Liver (tissue), 9 donors: Measurements from ENCODE around the gene POLD3. TPM values are rescaled to one million over a fixed set of nuclear protein-coding genes. Genes with fewer than 3 reads are reported as not detected.

Experiments
- DNase-seq: peaks from one replicate; pipeline ENCODE4 v3.0.0-alpha.2; 2017; ENCODE audit warnings: low spot score
- H3K27ac ChIP-seq, 2 donors: one replicate each; pipeline ENCODE4 v1.7.0; 2013; ENCODE audit warnings: inconsistent platforms in 2 of 2, low read length in 2 of 2, control low read depth in 1 of 2, low read depth in 1 of 2, mild to moderate bottlenecking in 1 of 2
- H3K27me3 ChIP-seq, 4 donors: one replicate each; pipeline versions ENCODE4 v1.6.1 to v1.7.0; 2013; ENCODE audit warnings: low read length in 3 of 4, inconsistent platforms in 1 of 4, mild to moderate bottlenecking in 1 of 4, moderate library complexity in 1 of 4; ENCODE audit not compliant: control insufficient read depth in 4 of 4, insufficient read depth in 4 of 4
- H3K36me3 ChIP-seq, 4 donors: one replicate each; pipeline versions ENCODE4 v1.6.1 to v1.7.0; 2013; ENCODE audit warnings: low read length in 3 of 4, mild to moderate bottlenecking in 3 of 4, low read depth in 1 of 4, moderate library complexity in 1 of 4; ENCODE audit not compliant: control insufficient read depth in 4 of 4, insufficient read depth in 3 of 4
- H3K4me1 ChIP-seq, 4 donors: one replicate each; pipeline versions ENCODE4 v1.6.1 to v1.7.0; 2013; ENCODE audit warnings: low read length in 3 of 4, mild to moderate bottlenecking in 3 of 4, moderate library complexity in 1 of 4; ENCODE audit not compliant: control insufficient read depth in 4 of 4, insufficient read depth in 4 of 4
- H3K4me3 ChIP-seq, 3 donors: one replicate each; pipeline versions ENCODE4 v1.6.1 to v1.7.0; 2013; ENCODE audit warnings: low read length in 3 of 3, control low read depth in 1 of 3, low read depth in 1 of 3, mild to moderate bottlenecking in 1 of 3
- H3K9ac ChIP-seq, 2 donors: one replicate each; pipeline ENCODE4 v1.7.0; 2013; ENCODE audit warnings: low read length in 2 of 2, mild to moderate bottlenecking in 2 of 2, moderate library complexity in 2 of 2, control low read depth in 1 of 2, low read depth in 1 of 2
- H3K9me3 ChIP-seq, 4 donors: one replicate each; pipeline versions ENCODE4 v1.6.1 to v1.7.0; 2013; ENCODE audit warnings: low read length in 3 of 4; ENCODE audit not compliant: control insufficient read depth in 4 of 4
- EGR1 ChIP-seq, 2 donors: IDR thresholded peaks; 2 replicates each; pipeline ENCODE4 v1.6.1; 2016 to 2018; ENCODE audit warnings: antibody characterized with exemption in 2 of 2, low read depth in 2 of 2
- FOXA1 ChIP-seq: IDR thresholded peaks from 2 replicates; pipeline ENCODE4 v1.6.1; 2016; ENCODE audit warnings: antibody characterized with exemption
- FOXA2 ChIP-seq: IDR thresholded peaks from 2 replicates; pipeline ENCODE4 v1.6.1; 2016; ENCODE audit warnings: antibody characterized with exemption
- GABPA ChIP-seq, 2 donors: IDR thresholded peaks in 1 of 2; conservative IDR thresholded peaks in 1 of 2; 2 replicates each; pipeline ENCODE4 v1.6.1; 2016; ENCODE audit warnings: antibody characterized with exemption in 2 of 2, mild to moderate bottlenecking in 1 of 2, moderate library complexity in 1 of 2
- HNF4A ChIP-seq, 2 donors: conservative IDR thresholded peaks; 2 replicates each; pipeline ENCODE4 v1.6.1; 2016; ENCODE audit warnings: antibody characterized with exemption in 2 of 2, mild to moderate bottlenecking in 2 of 2
- HNF4G ChIP-seq: IDR thresholded peaks from 2 replicates; pipeline ENCODE4 v1.6.1; 2016; ENCODE audit warnings: antibody characterized with exemption
- JUND ChIP-seq, 2 donors: IDR thresholded peaks; 2 replicates each; pipeline ENCODE4 v1.6.1; 2016; ENCODE audit warnings: antibody characterized with exemption in 2 of 2
- NR2F2 ChIP-seq: IDR thresholded peaks from 2 replicates; pipeline ENCODE4 v1.6.1; 2016; ENCODE audit warnings: antibody characterized with exemption
- RAD21 ChIP-seq, 2 donors: IDR thresholded peaks; 2 replicates each; pipeline ENCODE4 v1.6.1; 2016; ENCODE audit warnings: antibody characterized with exemption in 2 of 2, mild to moderate bottlenecking in 2 of 2
- RXRA ChIP-seq, 2 donors: IDR thresholded peaks; 2 replicates each; pipeline ENCODE4 v1.6.1; 2017 to 2018; ENCODE audit warnings: antibody characterized with exemption in 2 of 2, mild to moderate bottlenecking in 1 of 2
- SP1 ChIP-seq: IDR thresholded peaks from 2 replicates; pipeline ENCODE4 v1.6.1; 2018; ENCODE audit warnings: antibody characterized with exemption, mild to moderate bottlenecking
- TAF1 ChIP-seq: conservative IDR thresholded peaks from 2 replicates; pipeline ENCODE4 v1.6.1; 2016; ENCODE audit warnings: antibody characterized with exemption, mild to moderate bottlenecking
- YY1 ChIP-seq: IDR thresholded peaks from 2 replicates; pipeline ENCODE4 v1.6.1; 2016; ENCODE audit warnings: antibody characterized with exemption, mild to moderate bottlenecking
- WGBS: extraction: QIAGEN DNeasy Blood & Tissue Kit; methylation state at CpG from one replicate; pipeline ENCODE4 v1.1.7; 2013; 5-methylcytosine and 5-hydroxymethylcytosine counted together
- polyA plus RNA-seq, 2 donors: library from polyadenylated mRNA; stranded (reverse) in 1 of 2; unstranded in 1 of 2; fragments of 200-250 nt in 1 of 2; fragments of >200 nt in 1 of 2; fragmentation: Nextera tagmentation in 1 of 2; extraction: Ambion mirVana in 1 of 2; gene quantifications; one replicate each; pipeline versions ENCODE4 v1.2.1 to v1.2.3, GENCODE V29; 2013 to 2015
- total RNA-seq, 2 donors: library from RNA; depleted of rRNA; stranded (reverse); fragments of >200 nt; gene quantifications; one replicate each; pipeline ENCODE4 v1.2.3, GENCODE V29; 2014
- TF ChIP-seq, protein P1 (sequence below): IDR thresholded peaks from 2 replicates; pipeline ENCODE4 v1.6.1; 2016; ENCODE audit warnings: antibody characterized with exemption
- TF ChIP-seq, protein P2 (sequence below): fragments of 150-350 bp; IDR thresholded peaks from 2 replicates; pipeline ENCODE4 v1.5.1; 2017; ENCODE audit warnings: improper control_type of control experiment, low read depth, low read length; ENCODE audit not compliant: missing input control
- TF ChIP-seq, protein P3 (sequence below): IDR thresholded peaks from 2 replicates; pipeline ENCODE4 v1.6.1; 2016; ENCODE audit warnings: antibody characterized with exemption
- TF ChIP-seq, protein P4 (sequence below): IDR thresholded peaks from 2 replicates; pipeline ENCODE4 v1.6.1; 2016; ENCODE audit warnings: antibody characterized with exemption
- TF ChIP-seq, protein P5 (sequence below): IDR thresholded peaks from 2 replicates; pipeline ENCODE4 v1.6.1; 2016; ENCODE audit warnings: antibody characterized with exemption, mild to moderate bottlenecking
- donor health status: healthy.
- donor health status: healthy.
- donor health status: healthy.
- donor health status: healthy.
- donor health status: healthy.

POLD3 gene
- total and polyA plus RNA-seq, 4 donors, result 3.0 to 8.3 (median 5.0) TPM

DNA sequence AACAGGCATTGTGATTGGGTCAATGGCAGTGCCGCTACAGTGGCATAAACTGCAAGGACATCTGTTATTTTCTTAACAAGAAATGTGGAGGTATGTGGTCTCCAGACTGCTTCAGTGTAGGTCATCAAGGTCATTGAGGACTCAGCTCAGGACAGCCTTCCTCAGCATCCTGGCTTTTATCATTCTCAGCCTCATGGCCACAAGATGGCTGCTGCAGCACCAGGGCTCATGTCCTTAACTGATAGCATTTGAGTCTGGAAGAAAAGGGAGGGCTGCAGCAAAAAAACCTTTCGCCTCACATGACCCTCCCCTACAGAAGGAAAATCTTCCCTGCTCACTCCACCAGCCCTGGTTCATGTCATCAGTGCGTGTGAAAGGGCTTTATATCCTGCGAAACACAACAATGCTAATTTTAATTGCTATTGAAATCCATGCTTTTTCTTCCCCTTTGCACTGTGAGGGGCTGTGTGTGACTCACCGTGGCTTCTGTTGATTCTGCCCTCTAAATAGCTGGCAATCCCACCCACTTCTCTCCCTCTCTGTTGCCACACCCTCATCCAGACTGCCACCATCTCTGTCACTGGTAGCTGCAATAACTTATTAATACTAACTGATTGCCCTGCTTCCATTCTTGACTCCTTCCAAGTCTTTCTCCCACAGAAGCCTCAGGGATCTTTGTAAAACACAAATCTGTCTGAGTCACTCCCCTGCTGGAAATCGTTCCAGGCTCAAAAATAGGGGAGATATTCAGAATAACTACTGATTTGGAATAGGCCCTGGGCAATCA is 95.0 kb downstream of the POLD3 start:
- no peak for TF ChIP-seq SP1
- TF ChIP-seq, protein P1, sequence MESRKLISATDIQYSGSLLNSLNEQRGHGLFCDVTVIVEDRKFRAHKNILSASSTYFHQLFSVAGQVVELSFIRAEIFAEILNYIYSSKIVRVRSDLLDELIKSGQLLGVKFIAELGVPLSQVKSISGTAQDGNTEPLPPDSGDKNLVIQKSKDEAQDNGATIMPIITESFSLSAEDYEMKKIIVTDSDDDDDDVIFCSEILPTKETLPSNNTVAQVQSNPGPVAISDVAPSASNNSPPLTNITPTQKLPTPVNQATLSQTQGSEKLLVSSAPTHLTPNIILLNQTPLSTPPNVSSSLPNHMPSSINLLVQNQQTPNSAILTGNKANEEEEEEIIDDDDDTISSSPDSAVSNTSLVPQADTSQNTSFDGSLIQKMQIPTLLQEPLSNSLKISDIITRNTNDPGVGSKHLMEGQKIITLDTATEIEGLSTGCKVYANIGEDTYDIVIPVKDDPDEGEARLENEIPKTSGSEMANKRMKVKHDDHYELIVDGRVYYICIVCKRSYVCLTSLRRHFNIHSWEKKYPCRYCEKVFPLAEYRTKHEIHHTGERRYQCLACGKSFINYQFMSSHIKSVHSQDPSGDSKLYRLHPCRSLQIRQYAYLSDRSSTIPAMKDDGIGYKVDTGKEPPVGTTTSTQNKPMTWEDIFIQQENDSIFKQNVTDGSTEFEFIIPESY, result no peak
- TF ChIP-seq, protein P2, sequence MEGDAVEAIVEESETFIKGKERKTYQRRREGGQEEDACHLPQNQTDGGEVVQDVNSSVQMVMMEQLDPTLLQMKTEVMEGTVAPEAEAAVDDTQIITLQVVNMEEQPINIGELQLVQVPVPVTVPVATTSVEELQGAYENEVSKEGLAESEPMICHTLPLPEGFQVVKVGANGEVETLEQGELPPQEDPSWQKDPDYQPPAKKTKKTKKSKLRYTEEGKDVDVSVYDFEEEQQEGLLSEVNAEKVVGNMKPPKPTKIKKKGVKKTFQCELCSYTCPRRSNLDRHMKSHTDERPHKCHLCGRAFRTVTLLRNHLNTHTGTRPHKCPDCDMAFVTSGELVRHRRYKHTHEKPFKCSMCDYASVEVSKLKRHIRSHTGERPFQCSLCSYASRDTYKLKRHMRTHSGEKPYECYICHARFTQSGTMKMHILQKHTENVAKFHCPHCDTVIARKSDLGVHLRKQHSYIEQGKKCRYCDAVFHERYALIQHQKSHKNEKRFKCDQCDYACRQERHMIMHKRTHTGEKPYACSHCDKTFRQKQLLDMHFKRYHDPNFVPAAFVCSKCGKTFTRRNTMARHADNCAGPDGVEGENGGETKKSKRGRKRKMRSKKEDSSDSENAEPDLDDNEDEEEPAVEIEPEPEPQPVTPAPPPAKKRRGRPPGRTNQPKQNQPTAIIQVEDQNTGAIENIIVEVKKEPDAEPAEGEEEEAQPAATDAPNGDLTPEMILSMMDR, result no peak
- no peak for TF ChIP-seq RAD21 (IDR thresholded peaks at IDR 0.05)
- no peak for TF ChIP-seq FOXA1
- no peak for TF ChIP-seq FOXA2
- no peak for TF ChIP-seq EGR1 (IDR thresholded peaks at IDR 0.05; ENCODE audit: low read depth in 2 of 2)
- no peak for TF ChIP-seq NR2F2
- TF ChIP-seq, protein P3, sequence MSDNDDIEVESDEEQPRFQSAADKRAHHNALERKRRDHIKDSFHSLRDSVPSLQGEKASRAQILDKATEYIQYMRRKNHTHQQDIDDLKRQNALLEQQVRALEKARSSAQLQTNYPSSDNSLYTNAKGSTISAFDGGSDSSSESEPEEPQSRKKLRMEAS, result no peak
- TF ChIP-seq TAF1, result no peak
- no peak for TF ChIP-seq YY1
- TF ChIP-seq JUND (IDR thresholded peaks at IDR 0.05), result no peak
- TF ChIP-seq GABPA (IDR thresholded peaks at IDR 0.05 in 1 of 2, conservative IDR thresholded peaks at IDR 0.05 in 1 of 2), result no peak
- TF ChIP-seq HNF4A (conservative IDR thresholded peaks at IDR 0.05), result no peak
- no peak for TF ChIP-seq RXRA (IDR thresholded peaks at IDR 0.05)
- TF ChIP-seq, protein P4, sequence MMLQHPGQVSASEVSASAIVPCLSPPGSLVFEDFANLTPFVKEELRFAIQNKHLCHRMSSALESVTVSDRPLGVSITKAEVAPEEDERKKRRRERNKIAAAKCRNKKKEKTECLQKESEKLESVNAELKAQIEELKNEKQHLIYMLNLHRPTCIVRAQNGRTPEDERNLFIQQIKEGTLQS, result no peak
- TF ChIP-seq HNF4G, result no peak
- TF ChIP-seq, protein P5, sequence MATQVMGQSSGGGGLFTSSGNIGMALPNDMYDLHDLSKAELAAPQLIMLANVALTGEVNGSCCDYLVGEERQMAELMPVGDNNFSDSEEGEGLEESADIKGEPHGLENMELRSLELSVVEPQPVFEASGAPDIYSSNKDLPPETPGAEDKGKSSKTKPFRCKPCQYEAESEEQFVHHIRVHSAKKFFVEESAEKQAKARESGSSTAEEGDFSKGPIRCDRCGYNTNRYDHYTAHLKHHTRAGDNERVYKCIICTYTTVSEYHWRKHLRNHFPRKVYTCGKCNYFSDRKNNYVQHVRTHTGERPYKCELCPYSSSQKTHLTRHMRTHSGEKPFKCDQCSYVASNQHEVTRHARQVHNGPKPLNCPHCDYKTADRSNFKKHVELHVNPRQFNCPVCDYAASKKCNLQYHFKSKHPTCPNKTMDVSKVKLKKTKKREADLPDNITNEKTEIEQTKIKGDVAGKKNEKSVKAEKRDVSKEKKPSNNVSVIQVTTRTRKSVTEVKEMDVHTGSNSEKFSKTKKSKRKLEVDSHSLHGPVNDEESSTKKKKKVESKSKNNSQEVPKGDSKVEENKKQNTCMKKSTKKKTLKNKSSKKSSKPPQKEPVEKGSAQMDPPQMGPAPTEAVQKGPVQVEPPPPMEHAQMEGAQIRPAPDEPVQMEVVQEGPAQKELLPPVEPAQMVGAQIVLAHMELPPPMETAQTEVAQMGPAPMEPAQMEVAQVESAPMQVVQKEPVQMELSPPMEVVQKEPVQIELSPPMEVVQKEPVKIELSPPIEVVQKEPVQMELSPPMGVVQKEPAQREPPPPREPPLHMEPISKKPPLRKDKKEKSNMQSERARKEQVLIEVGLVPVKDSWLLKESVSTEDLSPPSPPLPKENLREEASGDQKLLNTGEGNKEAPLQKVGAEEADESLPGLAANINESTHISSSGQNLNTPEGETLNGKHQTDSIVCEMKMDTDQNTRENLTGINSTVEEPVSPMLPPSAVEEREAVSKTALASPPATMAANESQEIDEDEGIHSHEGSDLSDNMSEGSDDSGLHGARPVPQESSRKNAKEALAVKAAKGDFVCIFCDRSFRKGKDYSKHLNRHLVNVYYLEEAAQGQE, result no peak
- 86% methylated on average over 6 of the region's 6 CpGs for WGBS
- peaks cover 0 to 9% (median 5%) of the 10 kb centered on the region in 4 donors for H3K4me1 ChIP-seq
- H3K27me3 ChIP-seq, result no peaks in the 10 kb centered on the region
- H3K36me3 ChIP-seq, result no peaks in the 10 kb centered on the region
- H3K27ac ChIP-seq, result no peak overlapping the region
- H3K4me3 ChIP-seq, result no peak overlapping the region
- H3K9ac ChIP-seq, result no peak overlapping the region
- DNase-seq, result no peak
- no peaks in the 10 kb centered on the region for H3K9me3 ChIP-seq
